Brain microvascular endothelial cell (primary cell): ENCODE data around the gene MAGI3.

Source experiments
- DNase-seq: peaks from one replicate; pipeline ENCODE4 v3.0.0-alpha.2; 2020
- H3K27ac ChIP-seq: fragments of 250-450 bp; sonication (Bioruptor Pico); 2 replicates; pipeline ENCODE4 v1.5.1; 2020; ENCODE audit warnings: mild to moderate bottlenecking, moderate library complexity
- H3K27me3 ChIP-seq: fragments of 250-450 bp; sonication (Bioruptor Pico); replicated peaks from 2 replicates; pipeline ENCODE4 v1.5.1; 2020; ENCODE audit warnings: mild to moderate bottlenecking
- H3K36me3 ChIP-seq: fragments of 250-450 bp; sonication (Bioruptor Pico); replicated peaks from 2 replicates; pipeline ENCODE4 v1.5.1; 2020; ENCODE audit warnings: mild to moderate bottlenecking
- H3K4me3 ChIP-seq: 2 replicates; pipeline ENCODE4 v1.5.1; 2011; ENCODE audit warnings: low read depth, mild to moderate bottlenecking, control low read depth, low read length, moderate library complexity
- CTCF ChIP-seq: IDR thresholded peaks from 2 replicates; pipeline ENCODE4 v1.5.1; 2011; ENCODE audit warnings: low read depth, mild to moderate bottlenecking, moderate library complexity, low read length, control low read depth, inconsistent platforms; ENCODE audit errors: missing control alignments
- in situ Hi-C: cut with HindIII; loops from 2 replicates; pipeline ENCODE4 v1.10.0; 2017; ENCODE audit warnings: low sequenced_read_pairs, low pct_ligation_motif_present

The MAGI3 gene

GRCh38 chr1:113433184-113433583 is 42.9 kb downstream of the MAGI3 start:
- DNase-seq = no peak
- Histone ChIP-seq H3K27ac (no peak overlapping the region), H3K27me3 (no peaks in the 10 kb centered on the region), H3K36me3 (no peaks in the 10 kb centered on the region), H3K4me3 (no peak overlapping the region)
- in situ Hi-C loops = no loop called here
- TF ChIP-seq CTCF = no peak

- H3K27ac ChIP-seq = no peak overlapping the region
- H3K27me3 ChIP-seq = no peaks in the 10 kb centered on the region
- H3K36me3 ChIP-seq = no peaks in the 10 kb centered on the region
- no peak for TF ChIP-seq CTCF
- DNase-seq = no peak
- in situ Hi-C loops = no loop called here
- H3K4me3 ChIP-seq = no peak overlapping the region
Observed at GRCh38 chr1:113434081-113434873, 44.0 kb downstream of the MAGI3 start.

GRCh38 chr1:113434874-113435175 is 44.5 kb downstream of the MAGI3 start:
- Histone ChIP-seq H3K4me3 (no peak overlapping the region), H3K36me3 (no peaks in the 10 kb centered on the region), H3K27me3 (no peaks in the 10 kb centered on the region), H3K27ac (no peak overlapping the region)
- TF ChIP-seq CTCF = no peak
- in situ Hi-C loops = no loop called here
- DNase-seq = no peak

- in situ Hi-C loops = no loop called here
- H3K36me3 ChIP-seq = no peaks in the 10 kb centered on the region
- no peak for DNase-seq
- H3K27ac ChIP-seq = no peak overlapping the region
- no peak overlapping the region for H3K4me3 ChIP-seq
- TF ChIP-seq CTCF = no peak
- no peaks in the 10 kb centered on the region for H3K27me3 ChIP-seq
Observed at GRCh38 chr1:113437554-113438341, 47.4 kb downstream of the MAGI3 start.

- DNase-seq = no peak
- Histone ChIP-seq H3K4me3 (no peak overlapping the region), H3K27ac (no peak overlapping the region), H3K36me3 (no peaks in the 10 kb centered on the region), H3K27me3 (no peaks in the 10 kb centered on the region)
- TF ChIP-seq CTCF = no peak
- in situ Hi-C loops = no loop called here
Observed at GRCh38 chr1:113438505-113439276, 48.4 kb downstream of the MAGI3 start.
